Hematopoietic multipotent progenitor cell treated with erythropoietin and hydrocortisone succinate and interleukin-3 and kit ligand, for 4 days (in vitro differentiated cells): ENCODE data around the gene MB21D2.
A peak's percentile ranks its signal among the peaks of the same experiment; 100 is the strongest.

ENCODE experiments used
- DNase-seq: peaks from one replicate; pipeline ENCODE4 v3.0.0-alpha.2; 2015

MB21D2 gene

DNA sequence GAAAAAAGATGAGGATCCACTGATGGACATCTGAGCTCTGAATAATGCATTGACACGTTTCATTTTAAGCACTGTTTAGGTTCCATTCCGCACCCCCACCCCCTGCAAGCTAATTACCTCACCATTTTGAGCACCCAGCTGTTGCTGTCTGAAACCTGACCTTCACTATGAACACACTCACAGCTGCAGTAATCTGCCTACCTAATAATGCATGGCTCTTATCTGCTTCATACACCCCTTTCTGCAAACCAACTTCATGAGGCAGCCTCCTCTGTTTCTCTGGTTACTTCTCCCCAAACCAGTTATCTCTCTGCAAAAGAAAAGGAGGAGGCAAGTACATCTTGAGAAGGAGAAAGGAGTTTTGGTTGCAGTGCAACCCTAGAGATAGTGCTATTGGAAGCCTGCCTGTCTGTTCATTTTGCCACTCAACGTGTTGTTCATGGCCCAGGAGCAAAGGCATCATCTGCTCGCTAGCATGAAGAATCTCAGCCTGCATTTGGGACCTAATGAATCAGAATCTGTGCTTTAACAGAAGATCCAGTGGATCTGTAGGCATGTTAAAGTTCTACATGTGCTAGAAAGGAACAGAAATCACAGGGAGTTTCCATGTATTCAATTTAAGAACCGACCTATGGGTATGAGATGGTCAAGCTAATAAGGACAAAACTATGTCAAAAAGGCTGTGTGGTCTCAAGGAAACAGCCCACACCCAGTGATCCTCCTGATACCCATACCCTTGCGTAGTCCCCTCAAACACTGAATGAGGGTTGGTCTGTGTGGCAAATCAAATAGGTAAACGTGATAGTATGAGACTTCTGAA, 87.2 kb downstream of the MB21D2 start:
- DNase-seq, result peak; percentile 81

GRCh38 chr3:192827863-192828594, 89.6 kb downstream of the MB21D2 start:
- no peak for DNase-seq

GRCh38 chr3:192827208-192827607, 90.4 kb downstream of the MB21D2 start:
- no peak for DNase-seq

DNA sequence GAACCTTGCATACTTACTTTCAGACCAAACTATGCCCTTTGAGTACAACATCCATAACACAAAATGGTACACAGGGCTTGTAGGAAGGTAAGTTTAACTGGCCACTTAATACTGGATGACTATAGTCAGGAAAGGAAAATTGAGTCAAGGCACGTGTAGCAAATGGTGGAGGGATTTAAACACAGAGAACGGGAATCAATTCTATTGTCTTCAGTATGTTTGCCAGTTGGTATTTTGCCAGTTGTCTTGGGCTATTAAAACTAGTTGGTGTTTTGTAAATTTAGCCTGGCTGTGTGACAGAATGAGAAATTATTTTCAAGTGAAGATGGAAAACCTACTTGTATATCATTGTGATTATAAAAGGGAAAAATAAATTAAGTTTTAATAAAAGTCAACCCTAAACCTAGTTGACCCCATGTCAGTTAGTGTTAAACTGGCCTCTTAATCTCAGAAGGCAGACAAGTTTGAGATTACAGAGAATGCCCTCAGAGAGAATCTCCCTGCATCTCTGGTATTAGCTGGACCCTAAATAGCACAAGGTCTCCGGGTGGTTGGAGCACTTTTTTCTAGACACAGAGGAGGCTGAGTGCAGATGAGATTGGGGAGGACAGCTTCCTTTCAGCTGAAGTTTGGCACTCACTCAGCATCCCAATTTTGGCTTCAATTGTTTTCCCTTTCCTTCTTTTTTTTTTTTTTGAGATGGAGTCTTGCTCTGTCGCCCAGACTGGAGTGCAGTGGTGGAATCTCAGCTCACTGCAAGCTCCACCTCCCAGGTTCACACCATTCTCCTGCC, 91.2 kb downstream of the MB21D2 start:
- no peak for DNase-seq

DNA sequence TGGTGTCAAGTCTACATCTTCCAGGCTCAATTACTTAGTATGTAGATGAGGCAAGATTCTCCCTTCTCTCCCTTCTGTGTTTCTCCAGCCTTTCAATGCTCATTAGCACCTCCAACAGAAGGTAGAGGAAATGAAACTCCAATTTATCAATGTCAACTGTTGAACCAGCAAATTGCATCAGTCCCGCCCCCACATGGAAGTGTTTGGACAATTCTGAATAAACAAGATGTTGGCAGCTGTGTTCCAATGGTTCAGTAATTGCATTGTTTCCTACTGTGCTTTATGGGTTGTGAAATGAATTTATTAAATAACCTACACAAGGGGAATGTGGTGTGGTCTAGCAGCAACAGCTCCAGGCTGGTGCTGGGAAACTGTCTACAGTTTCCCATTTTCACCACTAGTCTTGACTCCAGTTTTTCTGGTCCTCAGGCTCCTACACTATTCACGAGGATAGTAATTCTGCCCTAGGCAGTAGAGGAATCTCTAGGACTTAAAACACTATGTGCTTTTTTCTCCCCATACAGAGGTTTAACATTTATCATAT, 91.9 kb downstream of the MB21D2 start:
- peak; percentile 13 for DNase-seq

DNA sequence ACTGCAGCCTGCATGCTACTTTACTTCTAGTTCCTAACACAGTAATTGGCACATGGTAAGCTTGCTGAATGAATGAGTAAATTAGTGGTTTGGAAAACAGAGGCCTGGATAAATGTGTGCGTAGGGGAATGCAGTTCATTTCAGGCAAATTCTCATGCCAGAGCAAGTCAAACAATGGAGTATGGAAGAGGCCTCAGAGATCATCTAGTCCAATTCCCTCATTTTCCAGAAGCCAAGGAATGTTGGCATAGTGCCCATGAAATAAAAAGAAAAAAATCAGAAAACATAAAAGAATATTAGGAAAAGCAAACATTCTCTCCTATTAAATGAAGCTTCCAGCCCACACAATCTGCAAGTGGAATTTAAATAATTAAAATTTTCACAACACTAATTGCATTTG, 92.4 kb downstream of the MB21D2 start:
- DNase-seq, result no peak

DNA sequence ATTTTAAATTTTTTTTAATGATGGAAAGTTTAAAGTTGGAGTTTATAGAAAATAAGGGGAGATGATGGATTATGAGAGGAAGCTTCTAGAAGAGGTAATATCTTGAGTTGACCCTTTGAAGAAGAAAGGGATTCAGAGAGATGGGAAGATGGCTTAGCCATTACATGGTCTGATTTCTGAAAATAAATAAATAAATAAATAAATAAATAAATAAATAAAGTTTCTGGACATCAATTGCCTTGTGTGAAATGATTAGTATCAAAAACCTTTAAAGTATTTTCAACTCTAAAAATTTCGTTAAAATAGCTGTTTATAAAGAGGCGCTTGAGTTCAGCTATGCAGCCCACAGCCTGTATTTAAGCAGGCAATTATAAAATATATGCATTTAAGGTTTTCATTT, 93.3 kb downstream of the MB21D2 start:
- no peak for DNase-seq

DNA sequence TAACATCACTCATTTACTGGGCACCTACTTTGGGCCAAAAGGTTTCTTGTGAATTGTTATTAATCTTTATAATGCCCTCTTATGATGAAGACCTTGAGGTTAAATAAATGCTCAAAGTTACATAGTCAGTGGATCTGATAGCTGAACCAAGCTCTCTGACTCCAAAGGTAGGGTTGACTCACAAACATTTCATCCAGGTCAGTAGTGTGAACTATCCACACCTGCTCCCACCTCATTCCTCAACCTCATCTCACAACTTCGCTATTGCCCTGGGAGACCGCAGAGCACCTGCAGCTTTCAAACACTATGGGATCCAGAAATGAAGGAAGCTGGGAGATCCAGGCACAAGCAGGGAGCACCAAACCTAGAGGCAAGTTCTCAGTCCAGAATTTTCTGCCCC, 96.5 kb downstream of the MB21D2 start:
- DNase-seq, result no peak

GRCh38 chr3:192820161-192820560, 97.5 kb downstream of the MB21D2 start:
- DNase-seq, result no peak

DNA sequence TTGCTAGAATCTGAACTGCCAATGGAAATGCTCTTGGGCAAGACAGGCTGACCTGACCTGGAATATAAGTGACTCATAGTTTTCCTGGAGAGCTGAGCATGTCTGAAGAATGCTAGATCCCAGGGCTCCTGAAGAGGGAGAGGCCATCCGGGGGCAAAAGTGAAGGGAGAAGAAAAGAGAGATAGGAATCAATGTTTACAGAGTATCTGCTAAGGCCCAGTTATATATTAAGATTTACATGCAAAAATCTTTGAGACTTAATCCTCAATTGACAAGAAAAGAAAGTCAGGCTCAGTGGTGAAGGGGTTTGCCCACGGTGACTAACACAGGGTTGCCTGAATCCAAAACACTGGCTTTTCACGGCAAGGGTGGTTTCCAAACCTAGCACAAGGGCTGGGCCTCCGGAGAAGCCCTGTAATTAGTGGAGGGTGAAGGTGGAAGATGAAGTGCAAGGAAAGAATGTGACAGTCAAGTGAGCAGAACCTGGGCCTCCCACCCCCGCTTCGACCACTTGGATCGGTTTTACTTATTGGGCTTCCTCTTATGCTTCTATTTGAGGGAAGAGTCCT, 98.6 kb downstream of the MB21D2 start:
- DNase-seq, result no peak

GRCh38 chr3:192818126-192818525, 99.5 kb downstream of the MB21D2 start:
- DNase-seq, result no peak

DNA sequence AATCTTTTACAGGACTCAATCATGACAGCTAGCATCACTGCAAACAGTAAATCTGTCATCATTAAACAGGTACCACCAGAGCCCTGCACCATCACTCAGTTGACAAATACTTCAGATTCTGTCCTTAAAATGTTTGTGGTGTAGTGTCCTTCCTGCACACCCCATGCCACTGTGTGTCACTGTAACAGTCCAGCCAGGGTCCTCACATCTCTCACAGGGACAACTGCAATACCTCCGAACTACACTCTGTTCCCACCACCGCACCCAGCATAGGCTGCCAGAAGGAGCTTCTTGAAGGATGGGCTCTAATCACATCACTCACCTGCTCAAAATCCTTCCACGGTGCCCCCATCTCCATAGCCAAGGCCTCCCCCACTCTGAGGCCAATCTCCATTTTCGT, 100.2 kb downstream of the MB21D2 start:
- no peak for DNase-seq

DNA sequence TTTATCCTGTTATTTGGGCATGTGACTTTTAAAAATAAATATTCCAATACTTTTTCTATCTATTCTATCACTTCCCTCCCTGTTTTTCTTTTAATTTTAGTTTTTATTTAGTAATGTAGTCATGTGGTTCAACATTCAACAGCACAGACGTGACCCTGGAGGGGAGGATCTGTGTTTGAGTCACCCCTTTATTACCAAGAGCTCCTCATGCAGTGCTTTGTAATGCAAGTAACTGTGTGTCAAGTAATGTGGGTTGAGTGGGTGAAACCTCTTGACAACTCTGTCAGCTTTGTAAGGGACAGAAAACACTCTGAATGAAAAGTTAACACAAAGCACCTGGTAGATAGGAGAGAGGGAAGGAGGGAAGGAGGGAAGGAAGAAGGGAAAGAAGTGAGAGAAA, 100.6 kb downstream of the MB21D2 start:
- no peak for DNase-seq

GRCh38 chr3:192816351-192816750, 101.3 kb downstream of the MB21D2 start:
- DNase-seq, result peak; percentile 68

DNA sequence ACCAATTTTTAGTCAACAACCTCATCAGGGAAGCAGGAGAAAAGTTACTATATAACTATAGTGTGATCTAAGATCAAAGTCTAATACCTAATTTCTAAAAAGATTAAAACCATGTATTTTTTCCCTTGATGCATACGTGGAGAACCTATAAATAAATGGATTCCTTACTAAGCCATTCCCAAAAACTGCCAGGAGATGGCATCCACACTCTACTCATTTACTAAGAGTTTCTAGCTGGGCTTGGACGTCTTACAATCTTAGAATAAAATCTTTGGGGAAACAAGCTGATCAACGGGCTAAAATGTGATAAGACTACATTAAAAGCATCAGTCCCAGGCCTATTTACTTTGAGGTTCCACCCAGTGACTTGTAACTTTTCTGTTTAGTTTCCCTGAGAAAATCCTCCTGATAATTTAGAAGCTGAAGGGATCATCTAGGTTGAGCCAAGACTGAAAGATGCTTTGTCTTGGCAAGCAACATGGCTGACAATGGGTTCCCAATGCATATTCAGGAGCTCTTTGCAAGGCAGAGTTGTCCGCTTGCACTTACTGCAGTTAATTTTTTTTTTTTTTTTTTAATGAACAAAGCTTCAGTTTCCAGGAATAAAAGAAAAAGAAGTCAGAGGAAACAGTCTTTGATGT, 104.8 kb downstream of the MB21D2 start:
- peak; percentile 72 for DNase-seq

DNA sequence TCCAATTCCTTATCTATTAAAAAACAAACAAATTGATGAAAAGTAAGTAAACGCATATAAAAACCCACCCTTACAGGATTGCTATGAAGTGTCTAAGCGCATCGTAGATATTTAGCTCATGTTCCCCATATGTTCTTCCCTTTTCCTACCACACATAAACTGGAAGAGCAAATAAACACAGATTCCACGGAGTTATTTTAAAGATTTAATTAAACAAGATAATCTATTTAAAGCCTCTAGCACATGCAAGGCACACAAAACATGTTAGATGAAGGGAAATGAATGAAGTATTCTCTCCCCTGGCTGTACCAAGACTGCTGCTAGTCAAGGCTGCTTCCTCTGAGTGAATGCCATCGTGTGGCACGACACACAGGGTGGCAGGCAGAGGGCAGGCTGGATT, 111.9 kb downstream of the MB21D2 start:
- DNase-seq, result no peak

- no peak for DNase-seq
Measured at GRCh38 chr3:192804502-192804901, 113.2 kb downstream of the MB21D2 start.

DNA sequence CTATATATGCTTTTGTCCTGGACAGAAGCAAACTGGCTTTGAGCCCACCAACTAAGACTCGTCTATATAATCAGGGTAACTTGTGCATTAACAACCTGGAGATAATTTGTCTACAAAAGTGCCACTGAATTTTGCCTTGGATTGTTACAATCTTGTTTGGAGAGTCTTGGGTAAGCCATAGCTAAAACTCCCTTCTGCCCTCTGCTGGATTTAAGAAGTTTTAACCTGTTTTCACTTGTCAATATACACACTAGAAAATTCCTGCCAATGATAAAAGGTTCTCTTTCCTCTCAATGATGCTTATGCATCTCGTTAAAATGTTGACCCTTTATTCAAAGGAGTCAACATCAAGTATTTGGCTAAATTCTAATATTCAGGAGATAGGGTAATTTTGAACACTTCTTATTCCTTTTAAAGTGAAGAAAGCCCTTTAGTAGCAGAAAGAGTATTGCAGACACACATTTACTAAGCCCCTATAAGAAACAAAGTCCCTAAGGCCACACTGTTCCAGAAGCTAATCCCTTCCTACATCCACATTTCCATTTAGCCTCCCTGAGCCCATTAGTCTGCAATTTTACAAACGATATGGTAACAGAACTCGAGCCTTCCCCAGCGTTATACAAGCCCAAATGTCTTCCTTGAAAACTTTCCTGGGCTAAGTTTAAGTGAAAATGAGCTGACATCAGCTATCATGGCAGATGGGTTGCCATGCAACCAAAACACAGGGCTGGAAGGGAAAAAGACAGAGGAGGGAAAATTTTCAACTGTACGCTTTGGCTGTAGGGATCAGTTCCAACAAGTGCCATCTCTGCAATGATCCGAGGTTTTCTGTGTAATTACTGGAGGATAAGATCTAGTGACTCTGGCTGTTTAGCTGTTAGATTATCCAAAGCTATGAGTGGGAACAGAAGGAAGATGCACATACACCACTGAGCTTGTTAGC, 114.4 kb downstream of the MB21D2 start:
- peak; percentile 71 for DNase-seq

DNA sequence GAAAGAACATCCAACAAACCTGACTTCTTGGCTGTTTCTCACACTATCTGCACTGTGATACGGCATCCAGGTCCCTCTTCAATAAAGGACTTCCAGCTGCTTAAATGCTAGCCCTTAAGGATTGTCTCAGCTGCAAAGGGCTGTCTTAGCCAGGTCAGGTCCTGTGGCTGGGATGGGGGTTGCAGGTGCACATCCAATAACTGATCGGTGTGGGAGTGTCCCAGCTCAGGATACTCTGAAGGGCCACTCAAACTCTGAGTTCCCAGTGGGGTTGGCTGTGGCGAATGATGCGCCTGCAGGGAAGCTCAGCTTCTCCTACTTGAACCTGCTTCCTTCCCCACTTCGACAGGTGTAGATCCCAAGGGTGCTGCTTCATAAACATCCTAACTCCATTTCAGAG, 115.7 kb downstream of the MB21D2 start:
- no peak for DNase-seq

GRCh38 chr3:192799721-192800120, 117.9 kb downstream of the MB21D2 start:
- no peak for DNase-seq

- DNase-seq, result no peak
Measured at GRCh38 chr3:192795021-192795420, 122.6 kb downstream of the MB21D2 start.
